NCI-H1436 (cell line): ENCODE measurements around the gene C5.
"Not testable (repeated sequence)": the region's sequence is repeated elsewhere in the genome, so short reads cannot be mapped to it uniquely, and the experiment has no call there.

ENCODE experiments used
- DNase-seq: peaks from one replicate; lab custom pipeline; 2025; lab: John Stamatoyannopoulos, UW

C5 gene

GRCh38 chr9:120979797-120980196 lies 70.3 kb downstream of the C5 start:
- no peak for DNase-seq

DNA sequence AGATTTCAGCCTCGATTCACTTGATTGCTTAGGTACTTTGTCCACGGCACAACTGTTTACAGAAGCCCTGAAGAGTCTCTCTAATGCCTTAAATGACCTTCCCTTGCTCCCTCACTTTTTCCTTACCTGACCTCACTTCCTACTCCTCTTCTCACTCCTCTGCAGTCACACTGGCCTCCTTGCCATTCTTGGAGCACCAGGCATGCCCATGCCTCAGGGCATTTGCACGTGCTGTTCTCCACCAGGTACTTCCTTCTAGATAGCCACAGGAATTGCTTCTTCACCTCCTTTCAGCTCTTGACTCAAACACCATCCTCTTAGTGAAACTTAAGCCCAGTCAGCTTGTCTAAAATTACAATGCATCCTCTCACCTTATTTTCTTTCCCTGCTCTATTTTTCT lies 71.1 kb downstream of the C5 start:
- DNase-seq: no peak

GRCh38 chr9:120977321-120977720 lies 72.8 kb downstream of the C5 start:
- DNase-seq: no peak

DNA sequence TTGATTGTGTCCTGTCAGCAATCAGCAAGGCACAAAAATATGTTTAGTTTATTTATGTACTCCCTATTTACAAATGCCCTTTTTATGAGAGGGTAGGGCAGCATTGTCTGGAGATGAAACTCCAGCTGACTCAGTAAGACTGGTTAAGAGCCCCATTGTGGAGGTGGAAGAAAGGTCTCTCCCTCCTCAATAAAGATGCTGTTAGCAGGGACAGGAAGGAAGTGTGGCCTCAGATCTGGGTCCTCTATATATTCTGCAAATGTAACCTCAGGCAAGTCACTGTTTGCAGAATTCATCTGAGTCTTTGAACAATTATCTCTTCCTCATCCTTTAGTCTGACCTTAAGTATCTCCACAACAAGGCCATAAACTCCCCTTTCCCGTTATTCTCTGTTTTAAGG lies 75.2 kb downstream of the C5 start:
- DNase-seq: no peak

DNA sequence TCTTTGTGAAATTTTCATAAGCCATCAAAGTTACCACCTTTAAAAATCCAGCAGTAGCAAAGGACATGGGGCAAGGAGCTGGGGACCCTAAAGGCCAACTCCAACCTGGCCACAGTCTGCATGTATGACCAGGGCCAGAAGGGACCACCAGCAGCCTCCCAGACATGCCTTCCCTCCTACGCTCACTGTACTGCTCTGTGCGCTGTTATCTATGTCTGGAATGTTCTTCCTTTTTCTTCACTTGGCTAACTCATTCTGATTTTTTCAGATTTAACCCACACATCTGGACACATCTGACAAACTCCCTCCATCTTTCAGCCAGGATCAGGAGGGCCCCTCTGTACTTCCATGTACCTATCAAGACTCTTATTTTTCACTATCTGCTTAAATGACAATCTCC lies 75.9 kb downstream of the C5 start:
- no peak for DNase-seq

DNA sequence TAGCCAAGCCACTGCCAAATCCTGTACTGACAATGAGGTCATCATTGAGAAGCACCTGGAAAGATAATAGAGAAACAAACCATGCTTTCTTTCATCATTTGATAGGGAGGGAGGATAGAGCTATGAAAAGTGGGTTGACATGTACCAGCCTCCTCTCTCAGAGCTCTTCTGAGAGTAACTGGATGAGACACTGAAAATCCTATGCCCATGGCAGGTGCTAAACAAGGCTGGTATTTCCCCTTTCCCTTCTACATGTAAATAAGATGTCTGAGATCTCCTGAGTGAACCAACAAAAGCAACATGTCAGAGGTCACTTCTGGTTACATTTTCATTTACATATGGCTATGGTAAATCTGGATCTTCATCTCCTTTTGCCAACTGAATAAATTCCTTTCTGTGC lies 78.1 kb downstream of the C5 start:
- no peak for DNase-seq

- not testable (repeated sequence) for DNase-seq
These were observed 78.6 kb downstream of the C5 start for GRCh38 chr9:120971471-120971870.

DNA sequence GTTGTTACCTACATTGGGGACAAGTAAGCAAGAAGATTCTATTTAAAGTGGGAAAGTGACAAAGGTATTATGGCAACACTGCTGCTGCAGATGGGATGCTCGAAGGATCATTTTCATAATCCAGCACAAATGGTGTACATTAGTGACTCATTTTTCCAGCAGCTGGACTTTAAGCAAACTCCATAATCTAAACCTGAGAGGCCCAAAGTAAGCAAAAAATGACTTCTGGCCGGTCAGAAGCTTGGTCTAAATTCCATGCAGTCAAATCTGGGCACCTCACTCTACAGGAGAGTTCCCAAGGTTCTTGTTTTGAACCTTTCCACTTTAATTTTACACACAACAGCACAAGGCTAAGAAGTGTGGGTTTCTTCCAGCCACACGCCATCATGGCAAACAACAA lies 79.8 kb downstream of the C5 start:
- DNase-seq: no peak

DNA sequence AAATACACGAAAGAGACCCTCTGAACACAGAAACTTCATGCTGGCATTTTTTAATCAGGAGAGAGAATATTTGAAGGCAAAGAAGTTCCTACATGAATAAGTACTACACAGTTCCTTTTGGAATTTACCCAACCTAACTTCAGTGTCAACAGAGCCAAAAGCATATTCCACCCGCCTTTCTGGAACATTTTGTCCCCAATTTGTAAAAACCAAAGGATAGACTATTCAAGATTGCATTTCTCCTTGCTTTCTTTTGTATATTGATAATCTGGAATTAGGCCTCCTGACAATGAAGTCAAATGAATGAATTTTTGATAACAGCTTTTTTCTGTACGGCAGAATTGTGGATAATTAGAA lies 84.1 kb downstream of the C5 start:
- no peak for DNase-seq

GRCh38 chr9:120965344-120966012 lies 84.6 kb downstream of the C5 start:
- peak; percentile 74 for DNase-seq

DNA sequence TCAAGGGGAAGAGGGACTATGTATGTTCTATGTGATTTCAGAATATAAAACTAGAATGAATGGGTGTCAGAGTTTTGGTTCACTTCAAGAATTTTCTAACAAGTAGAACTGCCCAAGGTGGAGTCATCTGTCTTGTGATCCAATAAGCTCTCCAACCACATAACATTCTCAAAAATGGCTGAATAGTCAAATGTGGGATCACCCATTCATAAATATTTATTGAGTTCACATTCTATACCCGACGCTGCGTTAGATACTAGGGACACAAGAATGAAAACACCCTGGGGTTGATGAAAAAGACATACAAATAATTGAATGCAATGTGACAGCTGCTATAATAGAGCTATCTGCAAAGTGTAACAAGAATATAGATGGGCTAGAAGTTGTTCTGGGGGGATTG lies 88.1 kb downstream of the C5 start:
- DNase-seq: no peak

DNA sequence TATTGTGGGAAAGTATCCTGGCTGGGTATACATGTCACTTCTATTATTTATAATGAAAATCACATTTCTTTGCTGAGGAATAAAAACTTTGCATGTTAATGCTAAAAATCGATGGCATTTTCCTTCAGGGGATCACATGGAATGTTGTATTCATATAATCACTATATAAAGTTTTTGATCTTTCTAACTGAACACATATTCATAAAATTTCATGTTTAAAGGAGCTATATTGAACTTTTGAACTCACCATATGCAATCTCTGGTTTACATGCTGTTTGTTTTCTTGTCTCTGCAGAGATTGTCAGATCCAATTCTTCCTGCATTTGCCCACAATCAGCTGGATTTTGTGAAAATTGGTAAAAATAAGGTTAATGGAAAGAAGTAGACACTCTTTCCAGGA lies 90.1 kb downstream of the C5 start:
- DNase-seq: no peak

GRCh38 chr9:120956862-120957261 lies 93.2 kb downstream of the C5 start:
- no peak for DNase-seq

- no peak for DNase-seq
These were observed 98.0 kb downstream of the C5 start for GRCh38 chr9:120951960-120952618.

GRCh38 chr9:120950421-120951388 lies 99.4 kb downstream of the C5 start:
- DNase-seq: no peak

DNA sequence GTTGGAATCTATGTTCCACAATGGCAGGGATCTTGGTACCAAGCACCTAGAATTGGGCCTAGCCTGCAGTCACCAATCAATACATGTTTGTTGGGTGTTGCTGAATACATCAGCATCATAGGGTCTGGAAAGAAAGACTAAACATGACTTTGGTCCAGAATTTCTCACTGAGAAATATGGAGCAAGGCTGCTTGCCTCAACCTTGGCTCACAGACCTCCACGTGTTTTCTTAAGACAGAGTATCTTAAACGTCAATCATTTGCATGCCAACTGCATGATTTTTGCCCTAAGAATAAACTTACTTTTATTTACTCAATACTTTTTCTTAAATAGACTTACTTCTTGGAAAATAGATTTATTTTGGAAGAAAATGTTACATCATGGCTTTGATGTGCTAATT lies 100.8 kb downstream of the C5 start:
- DNase-seq: no peak

- DNase-seq: no peak
These were observed 101.3 kb downstream of the C5 start for GRCh38 chr9:120948824-120949223.

- DNase-seq: no peak
These were observed 102.9 kb downstream of the C5 start for GRCh38 chr9:120947222-120947621.

GRCh38 chr9:120946259-120946658 lies 103.8 kb downstream of the C5 start:
- DNase-seq: no peak

DNA sequence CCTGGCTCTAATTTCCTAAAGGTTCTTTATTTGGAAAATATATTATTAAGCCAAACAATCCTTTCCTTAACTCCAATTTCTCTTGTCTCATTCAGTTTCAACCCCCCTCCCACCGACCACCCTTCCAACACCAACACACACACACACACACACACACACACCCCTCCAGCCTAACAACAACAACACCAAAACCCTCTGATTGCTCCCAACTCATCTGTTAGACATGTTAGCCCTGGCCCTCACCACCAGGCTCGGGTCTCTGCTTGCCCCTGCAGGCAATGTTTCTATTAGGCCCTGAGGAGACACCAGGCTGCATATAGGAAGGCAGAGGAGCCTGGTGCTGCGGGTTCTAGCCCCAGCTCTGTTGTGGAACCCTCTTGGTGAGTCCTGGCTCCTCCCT lies 105.1 kb downstream of the C5 start:
- no peak for DNase-seq

DNA sequence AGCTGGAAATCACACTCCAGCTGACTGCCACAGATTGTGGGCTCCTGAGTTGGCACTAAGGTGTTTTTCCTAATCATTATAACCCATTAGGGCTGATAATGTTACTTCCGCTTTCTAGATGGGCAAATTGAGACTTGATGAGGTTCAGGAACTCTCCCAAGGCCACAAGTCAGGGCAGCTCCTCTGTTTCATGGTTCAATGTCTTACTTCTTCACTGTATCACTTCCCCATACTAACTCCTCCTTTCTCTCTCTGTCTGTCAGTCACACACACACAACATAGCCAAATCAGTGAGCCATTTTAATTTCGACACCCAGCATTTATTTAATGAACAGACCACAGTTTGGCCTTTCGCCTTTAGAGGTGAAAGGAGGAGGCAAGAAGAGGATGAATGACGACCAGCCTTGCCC lies 105.6 kb downstream of the C5 start:
- DNase-seq: no peak

GRCh38 chr9:120942186-120943001 lies 107.7 kb downstream of the C5 start:
- no peak for DNase-seq
